GM19351 (cell line): Measurements from ENCODE around the gene CRTC1.
A peak's percentile ranks its signal among the peaks of the same experiment; 100 is the strongest.

Experiments used
- ATAC-seq: cut with Tn5 transposase; IDR thresholded peaks from one replicate; pipeline ENCODE4 v1.9.1; 2021; ENCODE audit warnings: mild to moderate bottlenecking, moderate library complexity; ENCODE audit not compliant: unreplicated experiment

The CRTC1 gene

DNA sequence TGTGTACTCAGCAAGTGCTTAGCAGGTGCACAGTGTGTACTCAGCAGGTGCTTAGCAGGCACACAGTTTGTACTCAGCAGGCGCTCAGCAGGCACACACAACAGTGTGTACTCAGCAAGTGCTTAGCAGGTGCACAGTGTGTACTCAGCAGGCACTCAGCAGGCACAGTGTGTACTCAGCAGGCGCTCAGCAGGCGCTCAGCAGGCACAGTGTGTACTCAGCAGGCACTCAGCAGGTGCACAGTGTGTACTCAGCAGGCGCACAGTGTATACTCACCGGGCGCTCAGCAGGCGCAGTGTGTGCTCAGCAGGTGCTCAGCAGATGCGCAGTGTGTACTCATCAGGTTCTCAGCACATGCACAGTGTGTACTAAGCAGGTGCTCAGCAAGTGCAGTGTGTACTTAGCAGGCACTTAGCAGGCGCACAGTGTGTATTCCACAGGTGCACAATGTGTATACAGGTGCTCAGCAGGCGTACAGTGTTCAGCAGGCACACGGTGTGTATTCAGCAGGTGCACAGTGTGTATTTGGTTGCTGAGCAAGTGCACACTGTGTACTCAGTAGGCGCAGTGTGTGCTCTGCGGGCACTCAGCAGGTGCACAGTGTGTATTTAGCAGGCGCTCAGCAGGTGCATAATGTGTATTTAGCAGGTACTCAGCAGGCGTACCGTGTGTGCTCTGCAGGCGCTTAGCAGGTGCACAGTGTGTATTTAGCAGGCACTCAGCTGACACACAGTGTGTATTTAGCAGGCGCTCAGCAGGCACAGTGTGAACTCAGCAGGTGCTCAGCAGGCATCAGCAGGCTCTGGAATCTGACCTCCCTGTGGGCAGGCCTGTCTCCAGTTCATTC, 15.1 kb downstream of the CRTC1 start:
- ATAC-seq = no peak

DNA sequence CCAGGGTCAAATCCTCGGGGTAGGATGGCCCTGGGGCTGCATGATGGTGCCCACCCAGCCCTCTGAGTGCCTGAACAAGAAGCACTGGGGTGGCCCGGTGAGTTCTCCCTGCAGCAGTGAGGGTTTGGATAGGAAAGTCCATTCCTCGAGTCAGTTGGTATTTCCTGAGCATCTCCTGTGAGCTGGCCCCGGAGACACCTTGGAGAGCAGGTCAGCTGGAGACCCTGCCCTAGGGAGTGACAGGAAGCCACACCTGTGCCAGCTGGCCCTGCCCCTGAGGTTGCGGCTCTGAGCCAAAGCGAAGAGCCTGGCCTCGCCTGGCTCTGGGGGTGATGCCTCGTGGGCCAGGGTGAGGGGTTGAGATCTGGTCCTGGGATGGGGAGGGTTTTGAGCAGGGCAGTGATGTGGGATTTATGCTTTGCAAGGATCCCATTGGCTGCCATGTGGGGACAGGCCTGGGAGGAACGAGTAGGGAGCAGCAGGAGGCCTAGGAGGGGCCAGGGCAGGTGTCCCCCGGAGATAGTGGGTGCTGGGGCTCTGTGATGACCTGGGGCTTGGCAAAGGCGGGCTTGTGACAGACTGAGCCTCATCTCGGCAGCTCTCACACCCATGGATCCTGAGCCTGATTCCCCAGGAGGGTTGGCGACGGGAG, 16.0 kb downstream of the CRTC1 start:
- ATAC-seq = no peak

DNA sequence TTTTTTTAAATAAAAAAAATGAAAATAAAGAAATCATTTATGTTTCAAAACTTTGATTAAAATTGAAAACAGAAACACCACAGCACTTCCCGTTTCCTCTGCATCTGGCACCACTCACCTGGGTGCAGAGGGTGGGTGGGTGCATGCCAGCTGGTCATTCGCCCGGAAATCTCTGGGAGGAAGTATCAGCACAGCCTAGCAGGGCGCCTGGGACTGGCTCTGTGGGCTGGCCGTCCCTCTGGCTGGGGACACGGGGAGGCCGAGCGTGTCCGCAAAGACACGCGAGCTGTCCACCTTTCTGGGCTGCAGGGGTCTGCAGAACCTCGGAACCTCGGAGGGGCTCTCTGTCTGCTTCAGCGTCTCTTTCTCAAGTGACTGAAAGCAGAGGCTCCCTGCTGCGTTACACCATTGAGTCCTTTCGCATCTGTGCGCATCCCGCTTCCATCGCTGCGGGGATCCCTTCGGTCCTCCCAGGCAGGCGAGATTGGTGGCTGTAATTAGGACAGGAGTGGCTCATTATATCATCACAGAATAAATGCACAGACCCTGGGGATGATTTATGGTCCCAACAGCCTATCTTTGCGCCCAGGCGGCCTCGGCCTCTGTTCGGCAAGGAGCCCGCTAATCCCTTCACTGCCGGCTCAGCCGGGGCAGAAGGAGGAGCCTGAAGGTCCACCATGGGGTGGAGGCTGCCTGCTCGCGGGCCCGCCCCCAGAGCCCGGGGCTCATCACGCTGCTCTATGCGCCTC, 17.2 kb downstream of the CRTC1 start:
- peak; percentile 69 for ATAC-seq

DNA sequence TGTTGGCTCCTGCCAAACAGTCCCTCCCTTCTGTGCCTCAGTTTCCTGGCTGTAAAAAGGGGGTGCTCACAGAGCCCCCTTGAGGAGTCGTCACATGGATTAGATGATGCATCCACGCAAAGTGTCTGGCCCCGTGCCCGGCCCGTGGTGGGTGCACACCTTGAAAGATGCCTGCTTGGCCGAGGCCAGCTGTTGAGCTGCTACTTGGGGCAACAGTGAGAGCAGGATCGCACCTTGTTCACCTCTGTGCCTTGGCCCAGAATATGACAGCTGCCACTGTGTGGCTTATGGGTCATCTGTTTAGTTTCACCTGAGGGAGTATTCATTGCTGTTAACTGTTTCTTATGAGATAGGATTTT, 17.7 kb downstream of the CRTC1 start:
- ATAC-seq = no peak

DNA sequence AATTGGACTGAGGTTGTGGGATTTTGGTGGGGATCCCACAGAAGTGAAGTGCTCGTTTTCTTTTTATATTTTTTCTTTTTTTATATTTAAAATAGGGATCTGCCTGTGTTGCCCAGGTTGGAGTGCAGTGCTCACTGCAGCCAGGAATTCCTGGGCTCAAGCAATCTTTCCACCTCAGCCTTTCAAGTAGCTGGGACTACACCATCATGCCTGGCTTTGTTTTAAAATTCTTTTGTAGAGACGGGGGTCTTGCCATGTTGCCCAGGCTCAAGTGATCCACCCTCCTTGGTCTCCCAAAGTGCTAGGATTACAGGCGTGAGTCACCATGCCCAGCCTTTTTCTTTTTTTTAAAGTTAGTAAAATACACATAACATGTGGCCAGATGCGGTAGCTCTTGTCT, 20.6 kb downstream of the CRTC1 start:
- ATAC-seq = no peak

DNA sequence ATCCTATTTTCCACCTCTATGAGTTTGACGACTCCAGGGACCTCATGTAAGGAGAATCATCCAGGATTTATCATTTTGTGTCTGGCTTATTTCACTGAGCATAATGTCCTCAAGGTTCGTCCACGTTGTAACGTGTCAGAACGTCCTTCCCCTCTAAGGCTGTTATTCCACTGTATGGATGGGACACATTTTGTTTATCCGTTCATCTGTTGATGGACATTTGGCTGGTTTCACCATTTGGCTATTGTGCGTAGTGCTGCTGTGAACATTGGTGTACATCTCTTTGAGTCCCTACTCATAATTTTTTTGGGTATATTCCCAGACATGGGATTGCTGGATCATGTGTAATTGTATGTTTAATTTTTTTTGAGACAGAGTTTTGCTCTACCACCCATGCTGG, 21.5 kb downstream of the CRTC1 start:
- no peak for ATAC-seq

DNA sequence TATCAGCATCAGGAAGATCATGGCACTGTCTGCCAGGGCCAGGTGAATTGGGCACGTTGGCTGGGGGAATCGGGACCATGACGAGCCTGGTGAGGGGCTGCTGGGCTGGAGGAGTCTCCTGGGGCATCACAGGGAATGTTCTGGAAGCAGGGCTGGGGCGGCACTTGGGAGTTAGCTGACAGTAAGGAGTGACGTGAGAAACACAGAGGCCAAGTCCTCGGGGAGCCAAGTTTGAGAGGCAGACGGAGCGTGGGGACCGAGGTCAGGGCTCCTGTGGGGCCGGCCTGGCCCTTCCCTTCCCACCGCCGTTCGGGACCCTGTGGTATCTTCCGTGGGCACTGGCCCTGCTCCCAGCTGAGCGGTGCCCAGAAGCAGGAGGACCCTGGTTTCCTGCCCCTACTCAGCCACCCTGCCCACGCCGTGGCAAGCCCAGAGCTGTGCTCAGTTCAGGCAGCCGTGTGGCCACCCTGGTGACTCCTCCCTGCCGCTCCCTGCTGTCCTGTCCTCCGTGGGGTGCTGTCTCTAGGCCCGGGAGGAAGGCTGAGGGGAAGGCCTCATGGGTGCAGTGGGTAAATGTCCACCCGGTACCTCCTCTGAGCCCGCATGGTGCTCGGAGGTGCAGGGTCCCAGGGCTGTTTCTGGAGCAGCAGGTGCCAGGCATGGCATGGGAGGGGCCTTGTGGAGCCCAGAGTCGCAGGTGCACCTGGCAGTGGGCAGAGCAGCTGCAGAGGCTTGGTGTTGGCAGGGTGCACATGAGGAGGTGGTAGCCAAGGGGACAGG, 25.2 kb downstream of the CRTC1 start:
- ATAC-seq = no peak

DNA sequence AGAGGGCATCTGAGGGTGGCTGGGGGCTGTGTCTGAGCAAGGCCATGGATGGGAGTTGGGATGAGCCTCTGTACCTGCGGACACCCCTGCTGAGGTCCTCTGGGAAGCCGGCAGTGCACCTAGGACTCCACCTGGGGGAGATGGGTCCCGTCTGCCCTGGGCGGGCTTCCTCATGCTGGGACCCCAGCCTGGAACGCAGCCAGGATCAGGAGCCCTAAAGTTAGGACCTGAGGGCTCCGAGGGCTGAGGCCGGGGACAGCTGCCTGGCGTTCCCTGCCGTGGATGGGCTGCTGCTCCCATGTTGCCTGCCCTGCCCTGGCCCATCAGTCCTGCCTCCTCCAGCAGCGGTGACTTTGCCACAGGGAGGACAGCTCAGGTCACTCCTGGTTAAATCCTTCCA, 26.1 kb downstream of the CRTC1 start:
- no peak for ATAC-seq

DNA sequence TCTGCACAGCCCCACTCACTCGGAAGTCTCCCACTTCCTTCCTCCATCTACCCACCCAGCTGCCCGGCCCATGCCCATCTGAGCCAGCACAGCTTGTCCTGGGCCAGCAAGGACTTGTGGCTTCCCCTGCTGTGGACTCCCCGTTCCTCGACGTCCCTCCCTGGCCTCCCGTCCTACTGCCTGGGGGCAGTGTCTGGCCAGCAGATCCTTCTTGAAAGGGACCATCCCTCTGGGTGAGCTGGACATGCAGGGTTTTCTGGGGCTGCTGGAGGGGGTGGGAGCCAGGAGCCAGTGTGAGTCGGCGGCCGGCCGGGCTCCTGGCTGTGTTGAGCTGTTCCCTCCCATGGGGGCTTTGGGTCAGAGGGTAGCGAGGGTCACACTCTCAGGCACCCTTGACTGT, 26.7 kb downstream of the CRTC1 start:
- ATAC-seq = no peak

DNA sequence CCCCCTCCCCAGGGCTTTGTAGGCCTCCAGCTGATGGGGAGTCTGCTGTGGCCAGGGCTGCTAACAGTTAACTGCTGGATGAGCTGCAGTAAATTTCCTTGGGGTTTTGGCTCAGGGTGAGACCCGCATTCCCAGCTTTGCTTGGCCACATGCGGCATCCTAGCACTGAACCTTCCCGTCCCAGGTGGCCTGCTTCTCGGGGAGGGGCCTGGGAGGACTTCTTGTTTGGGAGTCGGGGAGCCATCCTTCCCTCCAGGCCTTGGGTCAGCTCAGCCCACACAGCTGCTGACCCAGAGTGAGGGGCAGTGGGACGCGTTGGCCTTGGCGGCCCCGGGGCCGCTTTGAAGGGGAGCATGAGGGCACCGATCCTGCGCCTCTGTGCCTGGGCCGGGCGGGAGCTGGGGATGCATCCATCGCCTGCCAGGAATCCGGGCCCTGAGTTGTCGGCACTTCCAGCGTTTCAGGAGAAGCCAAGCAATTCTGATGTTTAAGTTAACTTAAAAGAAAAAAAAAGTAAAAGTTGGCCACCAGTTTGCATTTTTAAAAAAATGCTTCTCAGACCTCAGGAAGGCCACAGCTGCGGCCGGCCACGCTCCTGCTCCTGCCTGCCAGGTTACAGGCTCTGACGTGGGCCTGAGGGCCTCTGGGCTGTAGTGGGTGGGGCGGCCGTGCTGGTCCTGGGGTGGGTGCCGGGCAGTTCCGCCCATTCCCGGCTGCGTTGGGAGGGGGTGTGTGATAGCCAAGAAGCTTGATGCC, 27.7 kb downstream of the CRTC1 start:
- ATAC-seq = no peak

DNA sequence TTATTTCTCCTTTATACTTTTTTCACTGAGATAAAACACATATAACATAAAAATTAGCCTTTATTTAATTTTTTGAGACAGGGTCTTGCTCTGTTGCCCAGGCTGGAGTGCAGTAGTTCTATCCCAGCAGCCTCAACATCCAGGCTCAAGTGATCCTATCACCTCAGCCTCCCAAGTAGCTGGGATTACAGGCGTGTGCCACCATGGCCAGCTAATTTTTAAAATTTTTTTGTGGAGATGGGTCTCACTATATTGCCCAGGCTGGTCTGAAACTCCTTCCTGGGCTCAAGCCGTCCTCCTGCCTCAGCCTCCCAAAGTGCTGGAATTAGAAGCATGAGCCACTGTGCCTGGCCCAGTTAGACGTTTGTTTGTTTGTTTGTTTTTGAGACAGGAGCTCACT, 28.4 kb downstream of the CRTC1 start:
- ATAC-seq = no peak

DNA sequence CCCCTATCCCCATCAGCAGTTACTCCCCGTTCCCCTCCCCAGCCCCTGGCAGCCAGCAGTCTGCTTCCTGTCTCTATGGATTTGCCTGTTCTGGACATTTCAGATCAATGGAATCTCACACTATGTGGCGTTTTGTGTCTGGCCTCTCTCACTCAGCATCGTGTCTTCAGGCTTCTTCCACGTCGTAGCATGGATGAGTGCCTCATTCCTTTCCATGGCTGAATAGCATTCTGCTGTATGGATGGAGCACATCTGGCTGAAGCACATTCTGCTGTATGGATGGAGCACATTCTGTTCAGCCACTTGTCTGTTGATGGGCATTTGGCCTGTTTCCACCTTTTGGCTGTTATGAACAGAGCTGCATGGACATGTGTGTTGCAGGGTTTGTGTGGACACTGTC, 29.5 kb downstream of the CRTC1 start:
- no peak for ATAC-seq

DNA sequence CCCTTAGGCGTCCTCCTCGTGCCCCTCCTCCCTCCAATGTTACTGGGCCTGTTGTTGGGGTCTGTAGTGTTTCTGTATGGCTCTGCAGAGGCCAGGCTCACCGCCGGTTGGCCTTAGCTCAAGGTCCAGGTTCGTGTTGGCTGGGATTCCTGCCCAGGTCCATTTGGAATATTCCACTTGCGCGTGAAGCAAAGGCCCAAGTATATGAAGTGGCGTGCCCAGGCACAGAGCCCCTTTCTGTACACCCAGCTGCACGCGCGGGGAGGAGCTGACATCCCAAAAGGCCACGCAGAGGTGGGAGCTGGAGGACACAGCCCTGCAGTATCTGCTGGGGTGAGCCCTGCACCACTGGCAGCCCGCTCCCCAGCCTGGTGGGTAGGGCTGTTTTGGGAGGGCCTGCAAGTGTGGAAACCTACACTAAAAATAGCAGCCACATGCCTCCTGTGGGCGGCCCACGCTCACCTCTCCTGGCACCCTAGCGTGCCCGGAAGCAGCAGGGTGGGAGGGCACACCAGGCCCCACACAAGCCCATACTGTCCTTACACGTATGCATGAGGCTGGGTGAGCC, 30.2 kb downstream of the CRTC1 start:
- ATAC-seq = no peak

DNA sequence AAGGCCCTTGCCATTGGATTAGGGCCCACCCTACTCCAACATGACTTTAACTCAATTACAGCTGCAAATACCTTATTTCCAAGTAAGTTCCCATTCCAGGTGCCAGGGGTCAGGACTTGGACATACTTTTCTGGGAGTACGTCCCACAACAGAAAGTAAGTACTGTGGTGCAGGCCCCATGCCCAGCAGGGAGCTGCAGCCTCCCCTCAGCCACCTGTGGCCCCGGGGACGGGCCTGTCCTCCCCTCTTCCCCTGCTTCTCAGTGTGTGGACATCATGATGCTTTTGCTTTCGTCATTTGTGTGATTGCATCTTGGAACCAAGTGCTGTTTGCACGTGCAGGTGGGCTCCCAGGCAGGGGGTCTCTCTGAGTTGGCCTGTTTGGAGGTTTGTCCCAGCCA, 31.9 kb downstream of the CRTC1 start:
- no peak for ATAC-seq

DNA sequence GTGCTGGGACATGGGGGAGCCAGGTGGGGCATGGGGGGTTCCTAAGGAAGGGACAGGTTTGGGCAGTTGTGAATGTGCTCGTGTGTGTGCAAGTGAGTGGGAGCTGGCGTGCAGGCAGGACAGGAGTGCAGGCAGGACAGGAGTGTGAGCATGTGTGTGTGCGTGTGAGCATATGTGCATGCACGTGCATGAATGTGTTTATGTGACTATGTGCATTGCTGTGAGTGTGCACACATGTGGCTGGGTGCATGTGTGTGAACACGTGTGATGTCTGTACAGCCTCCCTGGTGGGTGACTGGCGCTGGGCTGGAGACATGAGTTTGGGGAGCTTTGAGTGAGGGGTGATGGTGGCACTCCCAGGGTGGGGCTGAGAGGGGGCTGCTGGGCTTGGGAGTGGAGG, 33.4 kb downstream of the CRTC1 start:
- no peak for ATAC-seq

DNA sequence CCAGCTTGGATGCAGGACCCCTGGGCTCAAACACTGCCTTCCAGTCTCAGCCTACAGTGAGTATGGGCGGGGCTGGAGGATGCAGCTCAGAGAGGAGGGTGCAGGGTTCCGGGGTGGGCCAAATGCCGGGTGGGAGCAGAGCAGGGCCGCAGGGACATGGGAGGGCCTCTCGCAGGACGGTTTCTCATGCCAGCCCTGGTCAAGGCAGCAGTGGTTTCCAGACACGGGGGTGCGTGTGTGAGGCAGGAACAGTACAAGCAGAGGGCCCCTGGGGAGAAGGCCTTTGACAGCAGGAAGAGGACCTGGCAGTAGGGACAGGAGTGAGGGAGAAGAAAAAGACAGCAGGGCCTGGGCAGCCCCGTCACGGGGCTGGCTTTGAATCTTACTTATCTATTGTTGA, 34.1 kb downstream of the CRTC1 start:
- ATAC-seq = no peak

DNA sequence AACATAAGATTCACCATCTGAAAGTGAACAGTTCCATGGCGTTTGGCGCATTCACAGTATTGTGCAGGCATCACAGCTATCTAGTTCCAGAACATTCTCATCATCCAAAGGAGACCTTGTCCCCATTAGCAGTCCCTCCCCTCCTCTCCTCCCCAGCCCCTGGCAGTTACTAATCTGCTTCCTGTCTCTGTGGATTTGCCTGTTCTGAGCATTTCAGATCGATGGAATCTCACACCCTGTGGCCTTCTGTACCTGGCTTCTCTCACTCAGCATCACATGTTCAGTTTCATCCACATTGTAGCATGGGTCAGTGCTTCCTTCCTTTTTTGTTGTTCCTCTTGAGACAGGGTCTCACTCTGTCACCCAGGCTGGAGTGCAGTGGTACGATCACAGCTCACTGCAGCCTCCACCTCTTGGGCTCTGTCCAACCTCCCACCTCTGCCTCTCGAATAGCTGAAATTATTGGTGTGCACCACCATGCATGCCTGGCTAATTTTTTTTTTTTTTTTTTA, 34.6 kb downstream of the CRTC1 start:
- no peak for ATAC-seq

DNA sequence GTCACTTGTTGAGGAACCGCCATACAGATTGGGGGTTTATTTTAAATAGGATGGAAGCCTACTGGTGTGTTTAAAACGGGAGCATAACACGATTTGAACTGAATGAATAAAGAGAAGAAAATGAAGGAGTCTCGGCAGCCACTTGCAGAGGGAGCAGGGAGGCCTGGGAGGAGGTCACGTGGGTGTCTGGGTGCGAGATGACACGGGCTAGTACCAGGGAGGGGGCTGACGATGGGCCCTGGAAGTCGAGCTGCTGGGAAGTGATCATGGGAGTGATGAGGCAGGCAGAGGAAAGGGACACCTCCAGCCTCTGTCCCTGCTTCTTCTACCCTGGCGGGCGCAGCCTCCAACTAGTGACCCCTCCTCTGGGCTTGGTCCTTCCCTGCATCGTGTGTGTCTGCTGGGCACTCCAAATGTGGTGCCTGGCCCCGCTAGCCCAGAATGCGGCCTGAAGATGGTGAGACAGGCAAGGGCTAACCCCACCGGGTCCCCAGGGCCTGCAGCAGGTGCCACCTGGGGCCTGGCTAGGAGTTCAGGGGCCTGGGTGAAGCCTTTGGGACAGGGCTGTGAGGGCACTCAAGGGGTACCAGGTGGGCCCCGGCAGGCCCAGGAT, 35.5 kb downstream of the CRTC1 start:
- no peak for ATAC-seq

DNA sequence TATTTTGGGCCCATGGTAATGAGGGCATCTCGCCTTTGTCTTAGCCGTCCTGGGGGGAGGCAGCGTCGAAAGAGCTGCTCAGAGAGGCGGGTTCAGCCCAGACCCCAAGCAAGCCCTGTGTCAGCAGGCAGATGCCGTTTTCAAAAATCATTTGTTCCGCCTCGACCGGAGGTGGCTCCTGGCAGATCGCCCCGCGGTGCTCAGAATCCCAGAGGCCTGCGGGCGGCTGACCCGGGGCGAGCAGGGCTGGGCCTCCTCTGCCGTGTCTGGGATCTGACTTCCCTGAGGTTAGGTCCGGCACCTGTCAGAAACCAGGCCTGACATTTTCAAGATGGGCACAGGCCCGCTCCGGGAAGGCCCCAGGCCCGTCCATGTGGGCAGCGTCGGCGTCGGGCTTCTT, 36.1 kb downstream of the CRTC1 start:
- no peak for ATAC-seq
